SH-SY5Y (cell line): ENCODE data around the gene STAT4.

ENCODE experiments used
- GATA2 ChIP-seq: IDR thresholded peaks from 2 replicates; pipeline ENCODE4 v1.6.1; 2011; ENCODE audit warnings: mild to moderate bottlenecking, low read depth, low read length
- GATA3 ChIP-seq: IDR thresholded peaks from 2 replicates; pipeline ENCODE4 v1.6.1; 2011; ENCODE audit warnings: low read depth, mild to moderate bottlenecking, low read length, moderate library complexity

STAT4 gene

GRCh38 chr2:190993292-190993643, 157.5 kb downstream of the STAT4 start:
- TF ChIP-seq GATA2 (no peak), GATA3 (no peak)

DNA sequence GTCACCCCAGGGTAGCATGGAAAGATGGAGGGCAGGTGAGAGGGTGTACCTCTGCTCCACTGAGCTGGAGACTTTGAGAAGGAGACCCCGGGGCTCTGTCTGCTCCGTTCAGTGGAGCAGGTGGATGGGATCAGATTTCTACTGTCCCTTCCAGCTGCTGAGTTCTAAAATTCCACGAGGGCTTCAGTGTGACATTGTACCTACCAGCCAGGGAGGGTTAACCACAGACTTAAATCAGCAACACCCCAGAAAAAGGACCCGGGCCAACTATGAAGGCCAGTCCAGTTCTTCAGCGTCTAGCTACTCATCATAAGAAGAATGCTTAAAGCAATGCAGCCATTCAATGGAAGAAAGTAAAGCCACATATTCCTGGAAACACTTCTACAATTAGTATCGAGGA, 160.7 kb downstream of the STAT4 start:
- TF ChIP-seq GATA3: no peak
- TF ChIP-seq GATA2: no peak

DNA sequence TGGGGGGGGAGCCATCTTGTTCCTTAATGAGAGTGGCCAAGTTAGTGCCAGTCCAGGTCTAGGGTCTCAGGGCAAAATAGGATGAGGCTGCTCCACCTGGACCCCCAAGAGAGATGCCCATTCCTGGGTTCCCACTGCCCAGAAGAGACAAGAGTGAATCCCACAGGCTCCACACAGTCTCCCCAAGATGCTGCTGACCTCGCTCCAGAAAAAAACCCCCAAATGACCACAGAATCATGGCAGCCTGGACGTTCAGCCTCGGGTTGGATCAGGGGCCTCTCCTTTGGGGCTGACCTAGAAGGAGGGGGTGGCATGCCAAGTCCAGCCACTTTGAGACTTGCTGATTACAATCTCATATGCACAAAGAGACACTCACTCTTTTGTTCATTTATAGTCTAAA, 161.9 kb downstream of the STAT4 start:
- TF ChIP-seq GATA2 (no peak), GATA3 (no peak)

DNA sequence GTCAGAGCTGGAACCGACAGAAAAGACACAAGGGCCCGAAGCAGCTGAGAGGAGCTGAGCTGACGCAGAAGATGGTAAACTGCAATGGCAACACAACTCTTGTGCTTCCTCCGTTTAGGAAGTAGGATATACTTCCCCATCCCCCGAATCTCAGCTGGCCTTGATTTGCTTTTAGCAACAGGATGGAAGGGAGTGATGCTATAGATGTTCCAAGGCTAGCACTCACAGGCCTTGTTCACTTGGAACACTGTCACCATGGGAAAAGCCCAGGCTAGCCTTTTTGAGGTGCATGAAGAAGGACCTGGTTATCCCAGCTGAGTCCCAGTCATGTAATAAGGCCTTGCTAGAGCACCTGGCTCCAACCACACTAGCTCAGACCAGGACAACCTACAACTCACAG, 162.9 kb downstream of the STAT4 start:
- TF ChIP-seq GATA3 (no peak), GATA2 (no peak)

- no peak for TF ChIP-seq GATA3
- no peak for TF ChIP-seq GATA2
These were observed 163.7 kb downstream of the STAT4 start for GRCh38 chr2:190987116-190987515.

- TF ChIP-seq GATA3 (no peak), GATA2 (no peak)
These were observed 164.4 kb downstream of the STAT4 start for GRCh38 chr2:190986221-190986953.

GRCh38 chr2:190984595-190984994, 166.2 kb downstream of the STAT4 start:
- TF ChIP-seq GATA2 (no peak), GATA3 (no peak)

- TF ChIP-seq GATA3 (no peak), GATA2 (no peak)
These were observed 168.3 kb downstream of the STAT4 start for GRCh38 chr2:190982262-190983034.

- TF ChIP-seq GATA3: no peak
- no peak for TF ChIP-seq GATA2
These were observed 169.1 kb downstream of the STAT4 start for GRCh38 chr2:190981733-190982132.

- no peak for TF ChIP-seq GATA3
- no peak for TF ChIP-seq GATA2
These were observed 169.5 kb downstream of the STAT4 start for GRCh38 chr2:190981333-190981732.

DNA sequence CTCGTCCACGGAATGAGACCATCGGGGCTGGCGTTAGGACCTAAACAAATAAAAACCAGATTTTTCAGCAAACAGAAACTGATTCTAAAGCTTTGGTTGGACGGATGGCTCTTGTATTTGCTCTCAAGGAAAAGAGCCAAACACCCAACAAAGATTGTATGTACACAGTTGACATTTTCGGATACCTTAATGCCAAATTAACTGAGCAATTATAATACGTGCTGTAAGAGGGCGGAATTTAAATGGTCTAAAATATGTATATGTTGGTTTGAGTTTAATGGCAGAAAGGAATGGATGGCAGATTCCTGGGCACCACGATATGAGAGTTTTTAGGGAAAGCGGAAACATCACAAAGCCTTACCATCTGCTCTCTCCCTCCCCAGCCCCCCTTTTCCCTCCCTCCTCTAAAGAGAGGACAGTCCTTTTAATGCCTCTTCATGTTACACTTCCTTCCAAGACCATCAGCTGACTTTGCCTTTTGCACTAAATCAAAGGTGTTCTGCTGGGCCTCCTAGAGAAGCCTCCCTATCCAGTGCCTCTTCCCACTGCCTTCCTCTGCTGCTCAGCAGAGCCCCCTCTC, 170.1 kb downstream of the STAT4 start:
- TF ChIP-seq GATA3: no peak
- no peak for TF ChIP-seq GATA2

DNA sequence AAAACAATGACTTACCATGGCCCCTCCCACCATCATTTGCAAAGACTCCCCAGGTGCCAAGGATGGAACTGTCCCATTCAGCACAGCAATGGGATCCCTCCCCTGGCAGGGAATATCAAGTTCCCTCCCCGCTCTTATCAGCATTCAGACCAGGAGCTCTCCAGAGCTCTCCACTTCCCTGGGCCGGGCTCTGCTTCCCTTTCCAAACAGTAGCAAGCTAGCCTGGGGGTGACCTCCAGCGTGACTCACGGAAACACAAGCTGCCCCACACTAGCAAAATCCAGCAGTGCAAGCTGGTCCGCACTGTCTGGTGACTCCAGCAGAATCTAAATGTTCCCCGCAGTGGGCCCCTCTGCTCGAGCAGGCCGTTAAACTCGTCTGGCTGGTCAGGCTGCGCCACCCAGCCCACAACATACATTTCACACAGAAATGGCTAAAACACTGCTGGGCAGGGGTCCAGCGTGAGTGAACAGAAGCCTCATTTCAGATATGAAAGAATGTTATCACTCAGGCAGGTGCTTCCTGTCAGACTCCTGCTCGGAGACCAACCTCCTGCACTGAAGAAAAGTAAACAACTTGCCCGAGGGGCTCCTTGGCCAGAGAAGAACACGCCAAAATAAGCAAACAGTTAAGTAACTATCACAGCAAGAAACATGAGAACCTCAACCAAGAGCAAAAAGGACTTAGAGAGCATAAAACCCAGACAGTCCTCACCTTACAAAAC, 170.7 kb downstream of the STAT4 start:
- TF ChIP-seq GATA2 (peak; percentile 62), GATA3 (no peak)
